ES-I3 (cell line): Measurements from ENCODE around the gene RNU6-1.

ENCODE experiments used
- H3K36me3 ChIP-seq: 2 replicates; pipeline ENCODE4 v1.6.1; 2013; ENCODE audit warnings: mild to moderate bottlenecking, low read length, control low read depth, moderate library complexity; ENCODE audit not compliant: insufficient read depth
- H3K4me1 ChIP-seq: 2 replicates; pipeline ENCODE4 v1.6.1; 2013; ENCODE audit warnings: mild to moderate bottlenecking, control low read depth, low read length; ENCODE audit not compliant: insufficient read depth
- H3K9ac ChIP-seq: 2 replicates; pipeline ENCODE4 v1.6.1; 2013; ENCODE audit warnings: low read depth, mild to moderate bottlenecking, low read length, moderate library complexity
- H3K9me3 ChIP-seq: 2 replicates; pipeline ENCODE4 v1.6.1; 2013; ENCODE audit warnings: mild to moderate bottlenecking, low read length, moderate library complexity; ENCODE audit not compliant: control insufficient read depth, insufficient read depth

RNU6-1 gene

GRCh38 chr15:67824197-67824968 is 15.5 kb downstream of the RNU6-1 start:
- Histone ChIP-seq H3K9me3 (no peaks in the 10 kb centered on the region), H3K4me1 (peaks cover 4% of the 10 kb centered on the region; the same call in 1 of the 2 replicates), H3K36me3 (no peaks in the 10 kb centered on the region), H3K9ac (peak overlapping the region; percentile 1; the same call in 1 of the 2 replicates)

GRCh38 chr15:67823314-67824196 is 16.3 kb downstream of the RNU6-1 start:
- Histone ChIP-seq H3K4me1 (peaks cover 4% of the 10 kb centered on the region; the same call in 1 of the 2 replicates), H3K36me3 (no peaks in the 10 kb centered on the region), H3K9ac (peak overlapping the region; percentile 1; the same call in 1 of the 2 replicates), H3K9me3 (no peaks in the 10 kb centered on the region)

- Histone ChIP-seq H3K9ac (no peak overlapping the region), H3K9me3 (no peaks in the 10 kb centered on the region)
Observed at GRCh38 chr15:67822537-67823313, 17.1 kb downstream of the RNU6-1 start.

GRCh38 chr15:67821784-67822440 is 17.9 kb downstream of the RNU6-1 start:
- Histone ChIP-seq H3K9me3 (no peaks in the 10 kb centered on the region), H3K4me1 (peaks cover 4% of the 10 kb centered on the region; the same call in 1 of the 2 replicates), H3K9ac (no peak overlapping the region), H3K36me3 (no peaks in the 10 kb centered on the region)

More at GRCh38 chr15:67822537-67823313, 17.1 kb downstream of the RNU6-1 start:
- Histone ChIP-seq H3K4me1 (peaks cover 4% of the 10 kb centered on the region; the same call in 1 of the 2 replicates), H3K36me3 (no peaks in the 10 kb centered on the region)

GRCh38 chr15:67820992-67821783 is 18.7 kb downstream of the RNU6-1 start:
- peaks cover 4% of the 10 kb centered on the region; the same call in 1 of the 2 replicates for H3K4me1 ChIP-seq
- peaks cover 2% of the 10 kb centered on the region; the same call in 1 of the 2 replicates for H3K9me3 ChIP-seq
- H3K36me3 ChIP-seq = no peaks in the 10 kb centered on the region
- H3K9ac ChIP-seq = no peak overlapping the region

- H3K36me3 ChIP-seq = no peaks in the 10 kb centered on the region
- H3K9me3 ChIP-seq = peaks cover 2% of the 10 kb centered on the region; the same call in 1 of the 2 replicates
- no peak overlapping the region; the same call in 1 of the 2 replicates for H3K9ac ChIP-seq
- peaks cover 4% of the 10 kb centered on the region; the same call in 1 of the 2 replicates for H3K4me1 ChIP-seq
Observed at GRCh38 chr15:67820122-67820991, 19.5 kb downstream of the RNU6-1 start.

- H3K9ac ChIP-seq = no peak overlapping the region
- H3K4me1 ChIP-seq = no peaks in the 10 kb centered on the region; the same call in 1 of the 2 replicates
Observed at GRCh38 chr15:67819636-67820035, 20.2 kb downstream of the RNU6-1 start.

GRCh38 chr15:67818464-67818863 is 21.4 kb downstream of the RNU6-1 start:
- H3K4me1 ChIP-seq = no peaks in the 10 kb centered on the region; the same call in 1 of the 2 replicates
- peaks cover 2% of the 10 kb centered on the region; the same call in 1 of the 2 replicates for H3K9me3 ChIP-seq
- H3K9ac ChIP-seq = no peak overlapping the region
- H3K36me3 ChIP-seq = no peaks in the 10 kb centered on the region

More at GRCh38 chr15:67819636-67820035, 20.2 kb downstream of the RNU6-1 start:
- Histone ChIP-seq H3K9me3 (peaks cover 2% of the 10 kb centered on the region; the same call in 1 of the 2 replicates), H3K36me3 (no peaks in the 10 kb centered on the region)

GRCh38 chr15:67816668-67817067 is 23.2 kb downstream of the RNU6-1 start:
- Histone ChIP-seq H3K9me3 (peaks cover 2% of the 10 kb centered on the region; the same call in 1 of the 2 replicates), H3K9ac (no peak overlapping the region), H3K4me1 (no peaks in the 10 kb centered on the region; the same call in 1 of the 2 replicates), H3K36me3 (no peaks in the 10 kb centered on the region)

- Histone ChIP-seq H3K4me1 (no peaks in the 10 kb centered on the region), H3K36me3 (no peaks in the 10 kb centered on the region), H3K9ac (no peak overlapping the region), H3K9me3 (peaks cover 2% of the 10 kb centered on the region; the same call in 1 of the 2 replicates)
Observed at GRCh38 chr15:67815036-67815592, 24.7 kb downstream of the RNU6-1 start.

- H3K9me3 ChIP-seq = peaks cover 2% of the 10 kb centered on the region; the same call in 1 of the 2 replicates
- no peaks in the 10 kb centered on the region for H3K36me3 ChIP-seq
- H3K4me1 ChIP-seq = no peaks in the 10 kb centered on the region
- H3K9ac ChIP-seq = no peak overlapping the region
Observed at GRCh38 chr15:67813104-67813634, 26.7 kb downstream of the RNU6-1 start.
